ENCODE measurements around the gene EYS. TPM values are rescaled to one million over a fixed set of nuclear protein-coding genes. Genes with fewer than 3 reads are reported as not detected.

Gene EYS
- total RNA-seq, 1 experiment from 2014 or later: not detected

- Histone ChIP-seq H3K9me2 (ENCODE audit: insufficient read depth) (no peaks in the 10 kb centered on the region), H3K36me3 (ENCODE audit: control insufficient read depth in 1 of 2, insufficient read depth in 2 of 2, low read length in 2 of 2) (no peaks in the 10 kb centered on the region), H3K9me3 (ENCODE audit: control insufficient read depth in 1 of 2, insufficient read depth in 1 of 2, low read depth in 1 of 2, low read length in 2 of 2) (peaks cover 12 to 17% of the 10 kb centered on the region in 2 experiments; a peak in 3 of 4 replicates), H3K4me1 (ENCODE audit: control insufficient read depth in 1 of 2, insufficient read depth in 2 of 2, low read length in 2 of 2) (no peaks in the 10 kb centered on the region), H3K27ac (ENCODE audit: low read depth, low read length) (no peak overlapping the region), H4K20me1 (ENCODE audit: insufficient read depth) (no peaks in the 10 kb centered on the region), H2AFZ (ENCODE audit: low read depth, low read length, poor library complexity, severe bottlenecking) (no peak overlapping the region), H3K27me3 (ENCODE audit: insufficient read depth, low read length) (no peaks in the 10 kb centered on the region), H3K4me2 (ENCODE audit: low read length) (no peak overlapping the region), H3K4me3 (replicated peaks in 1 of 2; ENCODE audit: low read depth in 1 of 2, low read length in 2 of 2) (no peak overlapping the region), H3K9ac (ENCODE audit: low read length) (no peak overlapping the region), H3K79me2 (ENCODE audit: insufficient read depth, low read length) (no peaks in the 10 kb centered on the region)
- ChIA-PET RAD21 (ENCODE audit: low non-redundant PET in 1 of 2, low total read pairs in 2 of 2, uncharacterized antibody in 2 of 2, unreplicated experiment in 2 of 2) (no interaction called here), POLR2A (no interaction called here), CTCF (no interaction called here)
- ATAC-seq (no peak), DNase-seq (ENCODE audit: low read depth, low spot score) (no peak)
- no TSS peak for BruUV-seq (replicated peaks)
- no peak for TF ChIP-seq YY1 (IDR thresholded peaks at IDR 0.05; ENCODE audit: extremely low read depth, insufficient replicate concordance, low read depth, low read length)
- no peak for TF ChIP-seq ELF1 (IDR thresholded peaks at IDR 0.05; ENCODE audit: borderline replicate concordance, low read depth)
- TF ChIP-seq EZH2phosphoT487 (IDR thresholded peaks at IDR 0.05; ENCODE audit: borderline replicate concordance): no peak
- TF ChIP-seq POLR2A (IDR thresholded peaks at IDR 0.05; ENCODE audit: borderline replicate concordance, extremely low read depth, insufficient read depth, insufficient read length): no peak
- intact Hi-C loops (cut with micrococcal nuclease): no loop called here
These were observed 917.5 kb downstream of the EYS start for GRCh38 chr6:64789476-64789875.

DNA sequence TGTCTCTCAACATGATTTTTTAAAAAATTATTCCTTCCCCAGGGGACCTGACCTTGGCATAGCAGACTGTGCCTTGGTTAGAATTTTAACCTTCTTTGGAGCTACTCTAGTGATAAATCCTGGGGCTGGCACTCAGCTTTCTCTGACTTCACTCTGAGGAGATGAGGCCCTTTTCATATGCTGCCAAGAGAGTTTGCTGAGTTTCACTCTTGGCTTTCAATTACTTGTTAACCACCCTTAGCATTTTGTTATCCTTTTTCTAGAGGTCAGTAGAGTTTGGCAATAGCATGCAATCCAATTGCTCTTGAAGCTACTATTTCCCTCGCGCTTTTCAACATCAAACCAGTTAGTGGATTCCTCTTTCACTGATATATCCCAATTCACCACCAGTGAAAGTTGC lies 920.3 kb downstream of the EYS start:
- no peak for TF ChIP-seq FOSL1 (IDR thresholded peaks at IDR 0.05; ENCODE audit: low read depth)
- no peak for TF ChIP-seq JUND (IDR thresholded peaks at IDR 0.05)
- TF ChIP-seq ELF1 (IDR thresholded peaks at IDR 0.05; ENCODE audit: borderline replicate concordance, low read depth): no peak
- no peaks in the 10 kb centered on the region for H3K9me2 ChIP-seq (ENCODE audit: insufficient read depth)
- CTCF ChIA-PET: no interaction called here
- no peak overlapping the region for H3K9ac ChIP-seq (ENCODE audit: low read length)
- no peak overlapping the region for H3K27ac ChIP-seq (ENCODE audit: low read depth, low read length)
- H3K27me3 ChIP-seq (ENCODE audit: insufficient read depth, low read length): no peaks in the 10 kb centered on the region
- RAD21 ChIA-PET (ENCODE audit: low non-redundant PET in 1 of 2, low total read pairs in 2 of 2, uncharacterized antibody in 2 of 2, unreplicated experiment in 2 of 2): no interaction called here
- no peak overlapping the region for H2AFZ ChIP-seq (ENCODE audit: low read depth, low read length, poor library complexity, severe bottlenecking)
- POLR2A ChIA-PET: no interaction called here
- H3K79me2 ChIP-seq (ENCODE audit: insufficient read depth, low read length): no peaks in the 10 kb centered on the region
- intact Hi-C loops (cut with micrococcal nuclease): no loop called here
- H3K4me2 ChIP-seq (ENCODE audit: low read length): no peak overlapping the region
- DNase-seq (ENCODE audit: low read depth, low spot score): no peak
- no peaks in the 10 kb centered on the region for H3K4me1 ChIP-seq (ENCODE audit: control insufficient read depth in 1 of 2, insufficient read depth in 2 of 2, low read length in 2 of 2)
- H3K36me3 ChIP-seq (ENCODE audit: control insufficient read depth in 1 of 2, insufficient read depth in 2 of 2, low read length in 2 of 2): no peaks in the 10 kb centered on the region
- H3K9me3 ChIP-seq (ENCODE audit: control insufficient read depth in 1 of 2, insufficient read depth in 1 of 2, low read depth in 1 of 2, low read length in 2 of 2): peaks cover 7 to 23% of the 10 kb centered on the region in 2 experiments; a peak in 3 of 4 replicates
- BruUV-seq (replicated peaks): no TSS peak
- H3K4me3 ChIP-seq (replicated peaks in 1 of 2; ENCODE audit: low read depth in 1 of 2, low read length in 2 of 2): no peak overlapping the region
- H4K20me1 ChIP-seq (ENCODE audit: insufficient read depth): no peaks in the 10 kb centered on the region
- ATAC-seq: no peak
